ELF-1 (cell line): Measurements from ENCODE around the gene NEURL1.

Experiments
- DNase-seq: peaks from one replicate; pipeline ENCODE4 v3.0.0-alpha.2; 2016; ENCODE audit warnings: low read depth, low spot score

NEURL1 gene

DNA sequence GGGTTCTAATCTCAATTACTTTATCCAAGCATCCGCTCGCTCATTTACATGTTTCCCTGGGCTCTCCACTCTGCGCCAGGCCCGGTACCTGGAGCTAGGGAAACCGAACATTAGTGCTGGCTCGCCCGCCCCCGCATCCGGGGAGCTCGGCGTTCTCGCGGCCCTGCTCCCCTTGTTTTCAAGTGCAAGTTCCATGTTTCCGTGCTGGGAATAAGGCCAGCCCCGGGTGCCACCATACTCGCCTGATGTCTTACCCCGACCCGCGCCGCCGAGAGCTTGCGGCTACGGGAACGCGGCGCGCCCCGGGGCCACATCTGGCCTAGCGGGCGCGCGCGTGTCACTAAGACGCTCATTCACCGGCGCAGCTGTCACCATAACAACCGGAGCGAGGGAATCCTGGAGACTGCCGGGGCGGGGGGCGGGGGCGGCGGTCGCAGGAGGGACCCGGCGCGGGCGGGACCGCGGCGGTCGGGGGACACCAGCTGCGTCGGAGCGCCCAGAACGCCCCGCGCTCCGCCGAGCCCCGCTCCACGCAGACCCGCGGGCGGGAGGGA lies at the start of gene NEURL1:
Gene NEURL1, plus strand, starts transcription at position 344 of the 554 bp plus-strand sequence. CDS start 683 bp downstream, outside the sequence.
- peak; percentile 52 for DNase-seq

DNA sequence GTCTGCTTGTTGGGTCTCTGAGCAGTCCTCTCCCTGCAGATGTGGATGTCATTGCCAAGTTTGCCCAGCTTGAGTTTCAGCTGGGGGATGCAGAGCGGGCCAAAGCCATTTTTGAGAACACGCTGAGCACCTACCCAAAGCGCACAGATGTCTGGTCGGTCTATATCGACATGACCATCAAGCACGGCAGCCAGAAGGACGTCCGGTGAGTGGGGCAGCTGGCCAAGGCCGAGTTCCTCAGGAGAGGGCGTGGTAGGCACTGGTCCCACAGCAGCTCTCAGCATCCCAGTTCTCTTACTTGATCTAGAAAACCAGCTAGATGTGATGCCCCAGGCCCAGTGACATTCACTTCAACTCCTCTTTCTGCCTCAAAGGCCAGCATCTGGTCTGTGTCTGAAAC lies 49.0 kb upstream of the NEURL1 start:
- no peak for DNase-seq

DNA sequence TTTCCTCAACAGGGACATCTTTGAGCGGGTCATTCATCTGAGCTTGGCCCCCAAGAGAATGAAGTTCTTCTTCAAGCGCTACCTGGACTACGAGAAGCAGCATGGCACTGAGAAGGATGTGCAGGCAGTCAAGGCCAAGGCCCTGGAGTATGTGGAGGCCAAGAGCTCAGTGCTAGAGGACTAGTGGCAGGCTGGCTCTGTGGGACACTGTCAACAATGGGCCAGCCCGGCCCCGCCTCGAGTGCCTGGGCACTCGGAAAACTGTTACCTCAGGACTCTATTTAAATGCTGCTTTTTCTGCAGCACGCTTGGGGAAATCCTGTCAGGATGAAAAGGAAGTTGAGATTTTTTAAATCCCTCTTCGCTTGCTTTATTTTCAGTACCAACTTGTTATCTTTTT lies 48.1 kb upstream of the NEURL1 start:
- DNase-seq, result no peak

- no peak for DNase-seq
These were observed 47.5 kb upstream of the NEURL1 start for GRCh38 chr10:103445767-103446567.

GRCh38 chr10:103447187-103447586 lies 46.3 kb upstream of the NEURL1 start:
- DNase-seq, result no peak

DNA sequence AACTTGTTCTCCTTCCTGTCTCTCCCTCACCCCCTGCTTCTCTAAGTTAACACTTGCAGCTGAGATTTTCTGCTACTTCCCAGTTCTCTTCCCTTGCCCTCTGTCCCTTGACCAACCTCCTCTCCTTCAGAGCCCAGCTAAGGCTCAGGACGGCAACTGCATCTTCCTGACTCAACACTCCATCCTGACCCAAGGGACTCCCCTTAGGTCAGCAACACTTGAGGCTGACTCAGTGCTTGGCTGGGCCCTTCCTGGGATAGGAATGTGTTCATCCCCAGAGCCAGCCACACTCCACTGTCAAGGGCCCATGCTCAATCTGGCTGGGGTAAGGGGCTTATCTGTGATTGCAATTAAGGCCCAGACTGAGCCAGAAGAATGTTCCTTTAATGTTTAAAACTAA lies 44.8 kb upstream of the NEURL1 start:
- no peak for DNase-seq

DNA sequence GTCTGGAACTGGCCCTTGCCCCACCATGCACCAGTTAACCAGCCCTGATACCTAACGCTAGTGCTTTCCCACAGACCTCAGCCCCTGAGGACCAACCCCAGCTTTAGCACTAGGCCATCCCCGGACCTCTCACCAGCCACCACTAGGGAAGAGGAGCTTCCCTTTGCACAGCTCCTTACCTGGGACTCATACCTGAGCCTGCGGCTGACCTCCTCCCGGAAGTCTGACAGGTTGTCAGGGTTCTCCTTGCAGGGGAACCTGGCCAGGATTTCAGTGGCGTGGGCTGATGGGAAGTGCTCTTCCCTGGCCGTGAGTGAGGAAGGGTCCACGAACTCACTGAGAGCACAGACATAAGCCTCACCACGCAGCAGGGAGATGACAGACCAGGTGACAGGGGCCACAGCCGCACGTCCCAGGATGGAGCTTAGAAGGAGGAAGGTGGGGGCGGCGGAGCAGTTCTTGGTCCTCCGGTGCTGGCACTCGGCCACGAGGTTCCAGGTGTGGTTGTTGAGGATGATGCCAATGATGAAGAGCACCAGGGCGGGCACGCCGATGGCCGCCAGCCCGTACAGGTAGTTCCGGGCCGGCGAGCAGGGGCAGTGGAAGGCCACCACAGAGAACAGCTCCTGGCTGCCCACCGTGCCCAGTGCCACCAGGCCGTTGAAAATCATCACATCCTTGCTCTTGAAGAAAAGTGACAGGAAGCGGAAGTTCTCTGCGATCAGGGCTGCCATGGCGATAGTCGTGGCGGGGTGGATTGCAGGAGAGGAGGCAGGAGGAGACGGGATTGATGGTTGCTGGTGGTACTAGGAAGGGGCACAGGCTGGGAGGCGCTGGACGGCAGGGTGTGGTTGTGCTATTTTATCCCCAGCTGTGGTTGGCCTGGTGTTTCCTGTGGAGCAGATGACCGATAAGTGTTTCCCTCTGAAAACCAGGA lies 44.0 kb upstream of the NEURL1 start:
- DNase-seq, result no peak

- no peak for DNase-seq
These were observed 43.3 kb upstream of the NEURL1 start for GRCh38 chr10:103450201-103450695.

DNA sequence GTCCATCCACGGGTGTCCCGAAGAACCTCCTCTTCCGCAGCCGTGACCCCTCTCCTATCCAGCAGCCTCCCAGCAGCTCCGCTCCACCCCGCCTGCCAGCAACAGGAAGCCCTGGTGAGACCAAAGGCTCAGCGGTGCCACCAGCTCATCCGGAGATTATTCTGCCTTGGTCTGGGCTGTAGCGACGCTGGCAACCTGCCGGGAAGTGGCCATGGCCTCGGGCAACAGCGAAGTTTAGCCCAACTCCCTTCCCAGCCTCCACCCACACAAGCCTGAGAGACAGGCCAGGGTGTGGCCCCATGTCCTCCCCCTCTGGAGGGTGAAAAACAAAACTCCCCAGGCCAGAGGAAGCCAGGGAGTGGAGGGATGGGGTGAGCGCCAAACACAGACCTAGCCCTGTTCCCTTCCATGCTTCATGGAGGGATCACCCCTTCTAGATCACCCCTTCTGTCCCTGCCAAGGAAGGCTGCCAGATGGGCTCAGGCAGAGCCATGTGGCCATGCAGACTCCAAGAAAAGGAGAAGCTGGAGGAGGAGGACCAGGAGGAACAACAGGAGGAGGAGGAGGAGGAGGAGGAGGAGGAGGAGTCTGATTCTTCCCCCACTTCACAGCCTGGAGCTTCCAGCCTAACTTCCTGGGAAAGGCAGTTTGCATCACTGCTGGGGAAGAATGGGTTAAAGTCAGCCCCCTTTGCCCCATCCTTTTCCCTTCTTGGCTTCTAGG lies 42.3 kb upstream of the NEURL1 start:
- peak; percentile 76 for DNase-seq

GRCh38 chr10:103451831-103452505 lies 41.5 kb upstream of the NEURL1 start, which contains the start of gene CALHM2:
Gene CALHM2 (minus strand): TSS chr10:103452370. CDS start chr10:103449941, 2,429 bp downstream.
- DNase-seq, result peak; percentile 85

GRCh38 chr10:103452506-103453230 lies 40.8 kb upstream of the NEURL1 start:
- DNase-seq, result peak; percentile 23

- no peak for DNase-seq
These were observed 39.5 kb upstream of the NEURL1 start for GRCh38 chr10:103454026-103454425.

GRCh38 chr10:103455235-103455634 lies 38.3 kb upstream of the NEURL1 start:
- no peak for DNase-seq

DNA sequence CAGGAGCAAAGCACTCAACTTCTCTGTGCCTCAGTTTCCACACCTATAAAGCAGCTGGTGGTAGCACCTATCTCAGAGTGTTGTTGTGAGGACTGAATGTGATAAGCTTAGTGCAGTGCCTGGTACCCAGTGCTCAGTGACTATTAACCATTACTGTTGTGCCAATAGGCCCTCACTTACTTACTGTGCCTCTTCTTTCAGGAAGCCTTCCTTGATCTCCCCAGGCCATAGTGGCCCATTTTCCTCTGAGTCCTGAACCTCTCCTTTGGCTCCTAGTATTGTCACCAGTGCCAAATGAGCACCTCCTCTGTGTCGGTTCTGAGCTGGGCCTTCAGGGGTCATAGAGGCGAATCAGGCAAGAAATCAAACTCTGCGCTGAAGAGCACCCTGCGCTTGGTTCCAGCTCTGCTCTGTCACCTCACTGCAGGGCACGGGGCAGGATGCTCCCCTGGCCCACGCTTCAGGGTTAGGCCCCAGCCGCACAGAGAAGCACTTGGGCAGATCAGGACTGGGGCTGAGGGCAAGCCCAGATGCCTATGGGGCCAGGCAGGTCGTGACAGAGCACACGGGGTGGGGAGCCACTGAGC lies 37.3 kb upstream of the NEURL1 start:
- DNase-seq, result no peak

DNA sequence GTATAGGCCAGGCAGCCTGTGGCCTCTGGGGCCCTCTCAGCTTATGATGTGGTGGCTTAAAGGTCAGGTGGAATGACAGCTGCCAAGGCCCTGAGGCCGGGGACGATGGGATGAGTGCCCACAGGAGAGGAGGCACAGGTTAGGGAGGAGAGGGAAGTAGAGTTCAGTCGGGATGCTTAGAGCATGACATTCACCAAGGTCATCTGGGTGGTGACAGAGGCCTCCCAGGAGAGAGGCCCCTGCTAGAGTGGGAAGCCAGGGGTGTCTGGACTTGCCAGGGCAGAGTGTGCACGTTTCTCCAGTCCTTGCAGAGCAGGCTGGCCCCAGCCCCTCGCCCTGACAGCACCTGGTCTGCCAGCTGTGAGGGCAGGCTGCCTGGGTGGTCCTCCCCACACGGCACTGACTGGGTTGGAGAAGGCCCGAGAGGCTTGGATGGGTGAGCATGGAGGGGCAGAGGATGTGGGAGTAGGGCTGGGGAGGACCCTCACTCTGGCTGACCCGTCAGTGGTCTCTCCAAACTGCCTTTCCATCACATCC lies 36.3 kb upstream of the NEURL1 start:
- DNase-seq, result no peak

GRCh38 chr10:103457896-103458583 lies 35.5 kb upstream of the NEURL1 start:
- no peak for DNase-seq

DNA sequence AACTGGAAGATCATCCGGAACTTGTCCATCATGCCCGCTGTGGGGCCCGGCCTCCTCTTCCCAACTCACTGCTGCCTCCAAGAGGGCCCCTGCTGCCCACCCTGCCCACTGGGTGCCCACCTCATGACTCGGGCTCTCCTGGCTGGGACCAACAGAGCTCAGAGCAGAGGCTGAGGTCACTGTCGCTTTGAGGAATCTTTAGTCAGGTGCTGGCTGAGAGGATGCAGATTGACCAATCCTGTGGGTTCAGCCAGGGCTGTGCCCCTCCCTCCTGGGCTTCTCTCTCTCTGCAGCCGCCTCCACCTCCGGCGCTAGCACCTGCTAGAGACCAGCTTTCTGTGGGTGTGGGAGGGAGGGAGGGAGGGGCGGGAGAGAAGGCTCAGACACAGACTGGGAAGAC lies 34.8 kb upstream of the NEURL1 start, which contains the start of gene CALHM1:
Gene CALHM1, minus strand, starts transcription at position 181 of the 400 bp plus-strand sequence. Its CDS starts 149 bp downstream, at position 32.
- DNase-seq, result peak; percentile 74

GRCh38 chr10:103459615-103460014 lies 33.9 kb upstream of the NEURL1 start:
- DNase-seq, result no peak

DNA sequence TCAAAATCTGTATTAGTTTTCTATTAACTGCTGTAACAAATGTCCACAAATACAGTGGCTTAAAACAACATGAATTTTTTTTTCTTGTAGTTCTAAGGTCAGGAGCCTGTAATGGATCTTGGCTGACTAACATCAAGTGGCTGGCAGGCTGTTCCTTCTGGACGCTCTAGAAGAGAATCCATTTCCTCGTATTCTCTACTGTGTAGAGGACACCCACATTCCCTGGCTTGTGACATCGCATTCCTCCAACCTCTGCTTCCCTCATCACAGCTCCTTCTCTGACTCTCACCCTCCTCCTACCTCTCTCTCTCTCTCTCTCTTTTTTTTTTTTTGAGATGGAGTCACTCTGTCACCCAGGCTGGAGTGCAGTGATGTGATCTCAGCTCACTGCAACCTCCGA lies 30.0 kb upstream of the NEURL1 start:
- DNase-seq, result no peak
